ENCODE data around the gene DCLK2.

GRCh38 chr4:150145946-150146340 lies 67.7 kb downstream of the DCLK2 start:
- TF ChIP-seq CTCF (conservative IDR thresholded peaks at IDR 0.05; ENCODE audit: low read depth, low read length) (no peak), EZH2phosphoT487 (IDR thresholded peaks at IDR 0.05; ENCODE audit: borderline replicate concordance, low read length) (no peak), EZH2 (IDR thresholded peaks at IDR 0.05; ENCODE audit: low read length, unreplicated experiment) (no peak)
